GM12874 (cell line): ENCODE measurements around the gene ATXN3L.

Experiments used
- CTCF ChIP-seq: IDR thresholded peaks from 2 replicates; pipeline ENCODE4 v1.5.1; 2011; ENCODE audit warnings: low read depth, mild to moderate bottlenecking, control low read depth, low read length, moderate library complexity; ENCODE audit not compliant: insufficient read depth

The ATXN3L gene

DNA sequence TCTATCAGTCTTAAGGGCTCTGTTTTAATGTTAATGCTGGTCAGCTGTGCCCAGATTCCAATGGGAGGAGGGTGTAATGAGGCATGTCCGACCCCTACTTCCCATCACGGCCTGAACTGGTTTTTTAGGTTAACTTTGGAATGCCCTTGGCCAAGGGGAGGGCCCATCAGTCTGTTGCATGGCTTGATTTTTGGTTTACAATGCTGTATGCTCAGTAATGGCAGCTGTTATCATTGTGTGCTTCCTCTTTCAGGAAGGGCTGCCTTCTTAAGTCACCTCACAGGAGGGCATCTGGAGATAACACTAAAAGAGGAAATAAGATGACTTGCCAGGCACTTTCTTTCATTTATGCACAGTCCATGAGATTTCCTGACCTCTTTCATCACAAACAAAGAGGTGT, 36.3 kb downstream of the ATXN3L start:
- TF ChIP-seq CTCF, result no peak

GRCh38 chrX:13281289-13281688, 38.6 kb downstream of the ATXN3L start:
- TF ChIP-seq CTCF, result no peak

DNA sequence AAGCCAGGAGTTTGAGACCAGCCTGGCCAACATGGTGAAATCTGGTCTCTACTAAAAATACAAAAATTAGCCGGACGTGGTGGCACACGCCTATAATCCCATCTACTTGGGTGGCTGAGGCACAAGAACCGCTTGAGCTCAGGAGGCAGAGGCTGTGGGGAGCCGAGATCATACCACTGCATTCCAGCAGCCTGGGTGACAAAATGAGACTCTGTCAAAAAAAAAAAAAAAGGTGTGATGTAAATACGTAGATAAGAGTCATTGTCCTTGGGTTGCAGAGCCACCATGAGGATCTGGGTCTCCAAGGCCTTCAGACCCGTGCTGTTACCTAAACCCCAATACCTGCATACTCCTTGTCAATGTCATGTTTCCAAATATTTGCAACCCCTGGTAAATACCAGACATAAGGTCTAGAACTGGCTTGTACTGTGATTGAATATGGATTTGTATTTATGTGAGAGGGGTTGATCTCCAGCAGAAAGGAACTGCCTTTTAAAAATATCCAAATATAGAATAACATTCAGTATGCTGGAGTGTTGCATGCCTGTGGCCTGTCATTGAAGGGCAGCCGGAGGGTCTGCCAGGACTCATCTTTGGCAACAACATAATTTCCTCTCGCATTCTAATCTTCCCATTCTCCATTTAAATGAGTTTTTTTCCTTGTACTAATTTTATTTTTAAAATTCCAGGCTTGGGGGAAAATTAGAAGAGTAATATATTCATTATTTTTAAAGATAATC, 40.4 kb downstream of the ATXN3L start:
- TF ChIP-seq CTCF, result no peak

- no peak for TF ChIP-seq CTCF
These were observed 42.3 kb downstream of the ATXN3L start for GRCh38 chrX:13277539-13277938.

- no peak for TF ChIP-seq CTCF
These were observed 42.9 kb downstream of the ATXN3L start for GRCh38 chrX:13276991-13277390.

- no peak for TF ChIP-seq CTCF
These were observed 44.8 kb downstream of the ATXN3L start for GRCh38 chrX:13275031-13275430.

DNA sequence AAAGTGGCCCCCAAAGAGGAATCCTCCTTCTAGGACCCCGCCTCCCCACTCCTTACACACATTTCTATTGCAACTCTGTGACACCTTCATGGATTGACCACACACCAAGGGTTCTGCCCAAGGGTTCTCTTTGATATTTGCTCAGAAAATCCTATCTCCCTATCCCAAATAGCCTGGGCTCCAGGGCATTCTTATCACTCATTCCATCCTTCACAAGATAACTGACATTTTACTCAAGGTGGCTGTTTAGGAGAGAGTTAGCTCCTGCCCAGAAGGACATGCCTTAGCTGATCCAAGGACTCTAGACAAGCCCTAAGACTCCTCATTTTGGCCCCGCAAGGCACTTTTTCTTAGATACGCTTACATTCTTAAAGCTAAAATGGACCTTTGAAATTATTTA, 47.4 kb downstream of the ATXN3L start:
- TF ChIP-seq CTCF, result no peak
